GM18517 (cell line): Measurements from ENCODE around the gene HOXC4.

ENCODE experiments used
- ATAC-seq: cut with Tn5 transposase; IDR thresholded peaks from one replicate; pipeline ENCODE4 v1.9.1; 2021; ENCODE audit warnings: mild to moderate bottlenecking, moderate library complexity; ENCODE audit not compliant: unreplicated experiment

HOXC4 gene

DNA sequence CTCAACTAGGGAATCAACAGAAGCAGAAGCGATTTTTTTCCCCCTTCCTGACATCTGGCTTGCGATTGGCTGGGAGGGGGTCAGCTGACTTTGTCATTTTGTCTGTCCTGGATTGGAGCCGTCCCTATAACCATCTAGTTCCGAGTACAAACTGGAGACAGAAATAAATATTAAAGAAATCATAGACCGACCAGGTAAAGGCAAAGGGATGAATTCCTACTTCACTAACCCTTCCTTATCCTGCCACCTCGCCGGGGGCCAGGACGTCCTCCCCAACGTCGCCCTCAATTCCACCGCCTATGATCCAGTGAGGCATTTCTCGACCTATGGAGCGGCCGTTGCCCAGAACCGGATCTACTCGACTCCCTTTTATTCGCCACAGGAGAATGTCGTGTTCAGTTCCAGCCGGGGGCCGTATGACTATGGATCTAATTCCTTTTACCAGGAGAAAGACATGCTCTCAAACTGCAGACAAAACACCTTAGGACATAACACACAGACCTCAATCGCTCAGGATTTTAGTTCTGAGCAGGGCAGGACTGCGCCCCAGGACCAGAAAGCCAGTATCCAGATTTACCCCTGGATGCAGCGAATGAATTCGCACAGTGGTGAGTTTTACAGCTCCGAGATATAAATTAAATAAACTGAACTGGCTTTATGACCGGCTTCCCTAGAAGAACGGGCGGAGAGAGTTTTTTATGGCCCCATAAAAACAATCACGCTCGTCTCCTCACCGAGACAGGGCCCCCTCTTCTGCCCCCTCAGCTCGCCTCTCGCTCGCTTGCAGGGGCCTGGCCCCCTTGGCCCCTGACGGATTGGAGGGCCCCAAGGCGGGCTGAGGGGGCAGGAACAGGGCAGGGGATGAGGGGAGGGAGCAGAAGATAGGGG, 25.1 kb upstream of the HOXC4 start, which contains the start of gene HOXC6:
TSS of gene HOXC6 (plus strand) at position 127 of the 888 bp plus-strand sequence. CDS start at position 209, 82 bp downstream.
- ATAC-seq: no peak

GRCh38 chr12:54029529-54030441, 23.9 kb upstream of the HOXC4 start:
- ATAC-seq: no peak

DNA sequence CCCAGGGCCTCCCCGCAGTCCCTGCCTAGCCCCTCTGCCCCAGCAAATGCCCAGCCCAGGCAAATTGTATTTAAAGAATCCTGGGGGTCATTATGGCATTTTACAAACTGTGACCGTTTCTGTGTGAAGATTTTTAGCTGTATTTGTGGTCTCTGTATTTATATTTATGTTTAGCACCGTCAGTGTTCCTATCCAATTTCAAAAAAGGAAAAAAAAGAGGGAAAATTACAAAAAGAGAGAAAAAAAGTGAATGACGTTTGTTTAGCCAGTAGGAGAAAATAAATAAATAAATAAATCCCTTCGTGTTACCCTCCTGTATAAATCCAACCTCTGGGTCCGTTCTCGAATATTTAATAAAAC, 23.2 kb upstream of the HOXC4 start:
- ATAC-seq: no peak

DNA sequence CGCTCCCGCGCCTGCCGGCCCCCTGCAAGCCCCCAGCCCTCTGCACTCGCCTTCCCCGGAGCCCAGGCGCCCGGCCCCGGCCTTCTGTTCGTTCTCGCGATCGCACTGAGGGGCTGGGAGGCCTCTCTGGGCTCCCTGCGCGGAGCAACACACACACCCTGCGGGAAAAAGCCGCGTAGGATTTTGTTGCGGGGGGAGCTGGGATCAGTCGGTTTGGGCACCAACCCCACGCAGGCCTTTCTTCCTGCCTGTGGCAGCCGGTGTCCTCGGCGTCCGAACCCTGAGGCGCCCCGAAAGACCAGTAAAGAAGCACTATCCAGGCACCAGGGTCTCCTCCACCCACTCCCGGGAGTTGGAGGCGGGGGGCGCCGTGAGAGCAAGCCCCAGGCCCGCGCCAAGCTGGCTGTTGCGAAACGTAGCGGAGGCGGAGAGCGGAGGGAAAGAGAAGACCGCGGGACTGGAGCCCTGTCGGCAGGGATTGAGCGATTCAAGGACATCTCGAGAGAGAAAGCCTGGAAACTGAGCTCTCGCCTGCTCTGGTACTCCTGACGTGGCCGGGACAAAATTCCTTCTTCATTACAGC, 22.7 kb upstream of the HOXC4 start:
- no peak for ATAC-seq

DNA sequence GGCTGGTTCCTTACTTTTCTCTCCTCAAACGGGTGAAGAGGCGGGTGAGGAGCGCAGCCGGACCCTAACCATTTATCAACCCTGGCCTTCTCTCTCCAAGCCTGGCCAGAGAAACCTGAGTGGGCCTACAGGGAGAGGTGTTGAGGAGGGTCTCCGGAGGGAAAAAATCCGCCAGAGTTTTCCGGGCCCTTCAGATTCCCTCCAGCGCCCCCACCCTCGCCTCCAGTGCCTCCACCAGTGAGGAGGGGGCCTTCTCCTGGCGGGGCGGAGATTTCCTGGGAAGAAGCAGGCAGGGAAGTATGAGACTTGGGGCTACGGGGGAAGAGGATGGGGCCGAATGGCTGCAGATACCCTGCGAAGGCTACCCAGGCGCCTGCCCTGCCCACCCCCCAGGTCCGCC, 22.2 kb upstream of the HOXC4 start:
- no peak for ATAC-seq

DNA sequence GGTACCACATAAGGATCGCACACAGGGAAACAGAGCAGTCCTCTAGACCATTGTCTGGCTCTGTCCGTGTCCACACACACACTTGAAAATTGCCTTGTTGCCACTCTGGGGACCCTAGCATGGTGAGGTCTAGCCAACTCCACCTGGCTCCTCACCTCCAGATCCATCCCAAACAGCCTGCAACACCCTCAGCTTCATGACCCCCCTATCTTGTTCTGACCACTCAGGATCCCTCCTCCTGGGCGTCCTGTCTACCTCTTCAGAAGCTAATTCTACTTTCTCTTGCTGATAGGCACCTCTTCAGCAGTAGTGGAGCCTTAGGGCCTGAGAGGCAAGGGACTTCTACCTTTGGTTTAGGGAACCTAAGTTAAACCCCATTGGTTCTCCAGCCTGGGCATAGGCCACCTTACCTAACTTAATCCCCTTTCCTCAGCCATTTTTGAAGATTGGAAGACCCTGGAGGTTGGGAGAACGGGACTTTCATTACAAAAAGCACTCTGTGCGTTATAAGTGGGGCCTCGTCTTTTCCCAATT, 21.5 kb upstream of the HOXC4 start:
- no peak for ATAC-seq

- no peak for ATAC-seq
Measured at GRCh38 chr12:54032627-54033100, 21.0 kb upstream of the HOXC4 start, which contains the start of gene HOXC5. TSS of gene HOXC5 (plus strand) at chr12:54033050. CDS start at chr12:54033123, 73 bp downstream.

- ATAC-seq: no peak
Measured at GRCh38 chr12:54033106-54033979, 20.3 kb upstream of the HOXC4 start.

GRCh38 chr12:54033980-54034784, 19.5 kb upstream of the HOXC4 start:
- no peak for ATAC-seq

DNA sequence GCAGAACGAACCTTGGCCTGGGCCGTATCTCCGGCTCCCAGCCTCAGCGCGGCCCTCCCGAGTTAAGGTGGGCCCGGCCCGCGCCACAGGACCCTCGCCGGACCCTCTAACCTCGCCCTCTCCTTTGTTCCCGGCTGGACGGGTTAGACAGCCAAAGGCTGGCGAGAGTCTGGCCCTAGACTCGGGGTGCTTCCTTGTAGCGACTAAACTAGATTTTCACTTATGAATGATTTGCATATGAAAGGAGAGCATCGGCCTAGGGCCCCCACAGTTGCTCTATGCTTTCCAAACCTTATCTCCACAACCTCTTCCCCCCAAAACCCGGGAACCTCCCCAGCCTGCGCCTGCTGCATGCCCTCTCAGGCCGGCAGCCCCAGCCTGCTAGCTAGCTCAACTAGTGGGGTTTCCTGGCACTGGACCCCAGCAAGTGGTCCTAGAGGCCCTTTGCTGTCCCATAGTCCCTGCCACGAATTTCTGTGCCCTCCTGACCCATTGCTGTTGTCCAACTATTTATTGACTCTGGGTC, 18.8 kb upstream of the HOXC4 start:
- no peak for ATAC-seq

GRCh38 chr12:54035568-54036264, 17.9 kb upstream of the HOXC4 start:
- no peak for ATAC-seq

GRCh38 chr12:54036620-54037359, 16.8 kb upstream of the HOXC4 start:
- ATAC-seq: no peak

DNA sequence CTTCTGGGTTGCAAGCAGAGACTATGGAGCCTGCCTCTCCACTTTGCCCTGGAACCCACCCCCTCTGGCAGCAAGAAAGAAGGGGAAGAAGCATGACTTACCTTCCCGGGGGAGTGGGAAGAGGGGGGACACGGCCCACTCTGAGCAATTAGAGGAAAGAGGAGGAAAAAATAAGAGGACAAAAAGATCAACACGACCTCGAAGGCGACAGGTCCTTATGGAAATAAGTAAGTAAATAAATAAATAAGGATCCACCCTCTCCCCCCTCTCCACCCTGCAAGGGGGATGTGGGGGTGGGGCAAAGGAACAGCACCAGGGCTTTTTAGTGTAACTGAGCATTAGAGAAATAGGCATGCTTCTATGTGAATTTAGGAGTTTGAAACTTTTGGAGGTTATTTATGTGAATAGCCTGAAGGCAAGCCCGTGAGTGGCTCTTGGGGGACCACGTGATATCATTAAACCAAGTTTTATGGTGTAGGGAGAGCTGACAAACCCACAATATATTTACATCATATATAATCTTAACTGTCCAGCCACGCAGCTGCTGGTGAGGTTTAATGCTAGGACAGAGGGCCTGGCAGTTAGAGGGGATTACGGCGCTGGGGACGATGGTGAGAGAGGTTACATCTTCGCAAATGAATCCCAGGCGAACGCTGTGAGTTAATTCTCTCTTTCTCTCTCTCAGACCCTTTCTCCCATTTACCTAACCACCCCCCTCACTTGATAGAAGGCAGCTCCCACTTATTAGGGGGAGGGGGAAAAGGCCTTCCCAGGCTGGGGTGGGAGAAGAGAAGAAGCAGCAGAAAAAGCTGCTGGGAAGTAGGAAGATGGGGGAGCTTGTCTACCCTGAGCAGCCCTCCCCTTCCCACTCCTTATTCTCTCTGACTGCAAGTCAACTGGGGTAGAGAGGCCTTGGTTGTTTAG, 16.0 kb upstream of the HOXC4 start:
- no peak for ATAC-seq

- ATAC-seq: no peak
Measured at GRCh38 chr12:54038284-54038870, 15.3 kb upstream of the HOXC4 start.

DNA sequence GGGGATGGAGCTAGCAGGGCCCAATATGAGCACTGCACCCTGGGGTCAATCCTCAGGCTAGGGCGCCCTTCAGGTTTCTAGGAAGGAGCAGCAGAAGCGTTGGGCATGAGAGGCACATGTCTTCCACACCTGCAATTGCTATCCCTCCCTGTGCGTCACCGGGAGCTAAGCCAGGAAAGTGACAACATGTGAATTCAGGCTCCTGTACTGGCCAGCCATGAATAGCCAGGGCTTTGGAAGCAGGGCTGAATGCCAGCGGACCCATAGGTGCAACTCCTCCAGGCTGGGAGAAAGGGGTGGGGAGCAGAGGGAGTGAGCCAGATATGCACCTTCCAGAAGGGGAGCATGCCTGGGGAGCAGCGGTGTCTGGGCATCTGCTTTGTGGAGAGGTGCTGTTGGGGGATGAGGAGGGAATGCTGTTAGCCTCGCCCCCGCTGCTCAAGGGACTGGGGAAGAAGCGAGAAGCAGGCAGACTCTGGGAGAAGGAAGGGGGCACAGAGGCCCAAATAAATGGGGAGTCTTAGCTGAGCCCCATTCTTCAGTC, 14.7 kb upstream of the HOXC4 start:
- ATAC-seq: no peak
